HG03066 (cell line): ENCODE data around the gene RPRD2.
"Not testable (repeated sequence)": the region's sequence is repeated elsewhere in the genome, so short reads cannot be mapped to it uniquely, and the experiment has no call there.

Source experiments
- ATAC-seq: cut with Tn5 transposase; IDR thresholded peaks from one replicate; pipeline ENCODE4 v1.9.1; 2021; ENCODE audit warnings: low read depth; ENCODE audit not compliant: unreplicated experiment

RPRD2 gene

DNA sequence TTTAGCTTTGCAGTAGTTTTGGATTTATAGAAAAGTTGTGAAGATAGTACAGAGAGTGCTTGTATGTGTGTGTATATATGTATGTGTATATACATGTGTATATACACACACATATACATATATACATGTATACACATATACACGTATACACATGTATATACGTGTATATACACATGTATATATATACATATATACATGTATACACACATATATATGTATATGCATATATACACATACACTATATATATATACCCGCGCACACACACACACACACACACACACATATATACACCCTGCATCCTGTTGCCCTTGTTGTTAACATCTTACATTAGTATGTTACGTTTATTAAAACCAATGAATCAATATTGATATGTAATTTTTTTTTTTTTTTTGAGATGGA, 24.3 kb downstream of the RPRD2 start:
- no peak for ATAC-seq

GRCh38 chr1:150389650-150390049, 25.7 kb downstream of the RPRD2 start:
- no peak for ATAC-seq

DNA sequence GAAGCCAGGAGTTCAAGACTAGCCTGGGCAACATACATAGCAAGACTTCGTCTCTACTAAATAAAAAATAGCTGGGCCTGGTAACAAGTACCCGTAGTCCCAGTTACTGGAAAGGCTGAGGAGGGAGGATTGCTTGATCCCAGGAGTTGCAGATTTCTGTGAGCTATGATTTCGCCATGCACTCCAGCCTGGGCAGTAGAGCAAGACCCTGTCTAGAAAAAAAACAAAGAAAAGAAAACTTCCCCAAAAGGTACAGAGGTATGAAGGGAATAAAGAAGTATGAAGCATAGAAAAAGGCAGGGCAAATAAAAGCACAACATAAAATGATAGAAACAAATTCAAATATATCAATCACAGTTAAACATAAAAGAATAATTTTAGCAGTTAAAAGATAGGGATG, 28.7 kb downstream of the RPRD2 start:
- no peak for ATAC-seq

DNA sequence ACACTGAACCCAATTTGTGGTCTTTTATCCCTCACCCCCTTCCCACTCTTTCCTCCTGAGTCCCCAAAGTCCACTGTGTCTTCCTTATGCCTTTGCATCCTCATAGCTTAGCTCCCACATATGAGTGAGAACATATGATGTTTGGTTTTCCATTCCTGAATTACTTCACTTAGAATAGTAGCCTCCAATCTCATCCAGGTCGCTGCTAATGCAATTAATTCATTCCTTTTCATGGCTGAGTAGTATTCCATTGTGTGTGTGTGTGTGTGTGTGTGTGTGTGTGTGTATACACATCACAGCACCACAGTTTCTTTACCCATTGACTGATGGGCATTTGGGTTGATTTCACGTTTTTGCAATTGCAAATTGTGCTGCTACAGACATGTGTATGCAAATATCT, 31.2 kb downstream of the RPRD2 start:
- not testable (repeated sequence) for ATAC-seq

GRCh38 chr1:150397392-150398032, 33.6 kb downstream of the RPRD2 start:
- ATAC-seq: no peak

DNA sequence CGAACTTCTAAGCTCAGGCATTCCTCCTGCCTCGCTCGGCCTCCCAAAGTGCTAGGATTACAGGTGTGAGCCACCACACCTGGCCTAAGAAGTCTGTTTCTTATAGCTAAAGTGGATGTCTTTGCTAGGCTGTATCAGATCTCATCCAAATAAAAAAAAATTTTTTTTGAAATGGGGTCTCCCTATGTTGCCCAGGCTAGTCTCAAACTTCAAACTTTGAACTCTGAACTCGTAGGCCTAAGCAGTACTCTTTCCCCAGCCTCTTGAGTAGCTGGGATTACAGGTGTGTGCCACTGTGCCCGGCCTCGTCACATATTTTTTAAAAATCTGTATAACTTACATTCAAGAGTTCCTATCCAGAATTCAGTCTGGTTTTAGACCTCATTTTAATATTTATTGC, 40.5 kb downstream of the RPRD2 start:
- no peak for ATAC-seq

DNA sequence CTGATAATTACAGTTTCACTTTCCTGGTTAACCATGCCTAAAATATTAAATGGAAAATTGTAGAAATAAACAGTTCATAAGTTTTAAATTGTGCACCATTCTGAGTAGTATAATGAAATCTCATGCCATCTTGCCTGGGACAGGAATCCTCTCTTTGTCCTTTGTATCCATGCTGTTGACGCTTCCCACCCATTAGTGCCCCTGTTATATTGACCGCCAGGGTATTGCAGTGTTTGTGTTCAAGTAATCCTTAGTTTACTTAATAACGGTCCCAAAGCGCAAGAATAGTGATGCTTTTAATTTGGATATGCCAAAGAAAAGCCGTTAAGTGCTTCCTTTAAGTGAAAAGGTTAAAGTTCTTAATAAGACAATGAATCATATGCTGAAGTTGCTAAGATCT, 41.7 kb downstream of the RPRD2 start:
- ATAC-seq: no peak

DNA sequence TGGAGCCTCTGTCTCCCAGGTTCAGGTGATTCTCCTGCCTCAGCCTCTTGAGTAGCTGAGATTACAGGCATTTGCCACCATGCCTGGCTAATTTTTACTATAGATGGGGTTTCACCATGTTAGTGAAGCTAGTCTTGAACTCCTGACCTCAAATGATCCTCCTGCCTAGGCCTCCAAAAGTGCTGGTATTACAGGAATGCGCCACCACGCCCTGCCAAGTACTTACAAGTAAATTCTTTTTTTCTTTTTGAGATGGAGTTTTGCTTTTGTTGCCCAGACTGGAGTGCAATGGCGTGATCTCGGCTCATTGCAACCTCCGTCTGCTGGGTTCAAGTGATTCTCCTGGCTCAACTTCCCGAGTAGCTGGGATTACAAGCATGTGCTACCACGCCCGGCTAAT, 42.5 kb downstream of the RPRD2 start:
- ATAC-seq: no peak

- ATAC-seq: no peak
Measured at GRCh38 chr1:150407330-150407729, 43.4 kb downstream of the RPRD2 start.

GRCh38 chr1:150408800-150409199, 44.9 kb downstream of the RPRD2 start:
- no peak for ATAC-seq

- no peak for ATAC-seq
Measured at GRCh38 chr1:150409504-150410362, 45.8 kb downstream of the RPRD2 start.

DNA sequence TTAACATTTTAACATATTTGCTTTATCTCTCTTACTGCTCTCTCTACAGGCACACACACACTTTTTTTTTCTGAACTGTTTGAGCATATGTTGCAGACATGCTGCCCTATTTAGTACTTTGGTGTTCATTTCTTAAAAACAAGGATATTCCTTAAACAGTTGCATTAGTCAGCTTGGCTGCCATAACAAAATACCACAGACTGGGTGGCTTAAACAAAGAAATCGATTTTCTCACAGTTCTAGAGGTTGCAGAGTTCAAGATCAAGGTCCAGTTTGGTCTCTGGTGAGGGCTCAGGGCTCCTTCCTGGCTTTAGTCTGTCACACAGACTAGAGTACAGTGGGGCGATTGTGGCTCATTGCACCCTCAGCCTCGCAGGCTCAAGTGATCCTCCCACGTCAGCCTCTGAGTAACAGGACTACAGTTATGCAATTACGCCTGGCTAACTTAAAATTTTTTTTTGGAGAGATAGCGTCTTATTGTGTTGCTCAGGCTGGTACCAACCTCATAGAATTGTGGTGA, 46.7 kb downstream of the RPRD2 start:
- no peak for ATAC-seq

- no peak for ATAC-seq
Measured at GRCh38 chr1:150414592-150414991, 50.6 kb downstream of the RPRD2 start.

- ATAC-seq: no peak
Measured at GRCh38 chr1:150415800-150416199, 51.9 kb downstream of the RPRD2 start.

DNA sequence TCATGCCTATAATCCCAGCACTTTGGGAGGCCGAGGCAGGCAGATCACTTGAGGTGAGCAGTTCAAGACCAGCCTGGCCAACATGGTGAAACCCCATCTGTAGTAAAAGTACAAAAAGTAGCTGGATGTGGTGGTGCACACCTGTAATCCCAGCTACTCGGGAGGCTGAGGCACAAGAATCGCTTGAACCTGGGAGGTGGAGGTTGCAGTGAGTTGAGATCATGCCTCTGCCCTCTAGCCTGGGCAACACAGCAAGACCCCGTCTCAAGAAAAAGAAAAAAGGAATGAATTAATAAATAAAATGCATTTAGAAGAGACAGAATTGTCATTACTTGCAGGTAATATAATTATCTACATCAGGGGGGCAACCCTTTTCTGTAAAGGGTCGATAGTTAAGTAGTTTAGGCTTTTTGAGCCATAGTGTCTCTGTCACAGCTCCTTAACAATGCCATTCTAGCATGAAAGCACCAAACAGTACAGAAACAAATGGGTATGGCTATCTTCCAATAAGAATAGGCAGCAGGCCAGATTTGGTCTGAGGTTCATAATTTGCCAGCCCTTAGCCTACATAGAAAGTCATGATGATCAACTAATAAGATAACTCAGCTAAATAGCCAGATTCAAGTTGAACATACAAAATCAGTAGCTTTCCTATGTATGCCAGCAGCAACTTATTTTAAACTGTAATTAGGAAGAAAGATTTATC, 56.8 kb downstream of the RPRD2 start:
- no peak for ATAC-seq

DNA sequence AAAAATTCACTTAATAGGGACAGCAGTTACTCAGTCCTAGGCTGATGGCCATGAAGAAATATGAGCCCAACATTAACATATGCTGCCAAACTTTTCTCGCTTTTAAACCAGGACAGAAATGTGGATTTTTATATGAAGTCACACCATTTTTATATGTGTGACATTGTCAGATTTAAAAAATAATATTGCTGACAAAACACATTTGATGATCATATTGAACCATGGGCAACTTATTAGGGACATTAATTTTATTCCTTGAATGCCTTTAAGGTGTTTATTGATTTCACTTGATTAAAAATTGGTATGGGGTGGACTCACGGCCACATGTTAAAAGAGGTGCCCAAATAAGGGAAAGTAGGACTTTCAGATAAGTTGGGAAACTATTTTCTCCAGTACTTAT, 58.6 kb downstream of the RPRD2 start:
- no peak for ATAC-seq

DNA sequence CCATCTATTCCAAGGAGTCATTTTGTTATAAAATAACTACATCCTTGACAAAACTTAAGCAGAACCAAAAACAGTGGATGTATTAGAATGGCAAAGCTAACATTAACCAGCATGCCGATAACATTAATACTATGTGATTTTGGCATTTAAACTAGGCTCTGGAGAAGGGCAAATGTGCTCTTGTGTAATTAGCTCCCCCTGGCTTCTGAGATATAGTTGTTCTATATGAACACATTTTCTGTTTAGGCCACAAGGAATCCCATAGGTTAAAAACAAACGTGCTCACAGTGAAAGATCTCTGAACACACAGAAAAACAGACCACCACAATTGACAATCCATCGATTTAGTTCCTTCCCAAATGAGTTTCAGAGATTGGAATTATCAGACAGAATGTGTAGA, 65.9 kb downstream of the RPRD2 start:
- no peak for ATAC-seq

DNA sequence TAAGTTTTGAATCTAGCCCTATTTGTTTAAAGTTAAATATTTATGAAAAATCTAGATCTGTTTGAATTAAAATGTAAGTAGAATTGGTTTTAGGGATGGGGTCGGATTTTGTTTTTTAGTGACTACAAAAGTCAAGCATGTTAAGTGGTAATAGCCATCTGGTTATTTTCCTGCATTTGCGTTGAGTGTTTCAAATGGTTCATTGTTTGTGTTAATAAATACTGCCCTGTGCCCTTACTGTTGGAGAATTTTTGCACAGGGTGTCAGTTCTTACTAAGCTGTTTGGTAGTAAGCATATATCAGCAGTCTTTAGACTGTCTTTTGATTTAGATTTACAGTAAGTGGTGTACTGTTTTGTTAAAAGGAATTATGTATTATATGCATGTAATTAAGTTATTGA, 77.2 kb downstream of the RPRD2 start:
- ATAC-seq: no peak

DNA sequence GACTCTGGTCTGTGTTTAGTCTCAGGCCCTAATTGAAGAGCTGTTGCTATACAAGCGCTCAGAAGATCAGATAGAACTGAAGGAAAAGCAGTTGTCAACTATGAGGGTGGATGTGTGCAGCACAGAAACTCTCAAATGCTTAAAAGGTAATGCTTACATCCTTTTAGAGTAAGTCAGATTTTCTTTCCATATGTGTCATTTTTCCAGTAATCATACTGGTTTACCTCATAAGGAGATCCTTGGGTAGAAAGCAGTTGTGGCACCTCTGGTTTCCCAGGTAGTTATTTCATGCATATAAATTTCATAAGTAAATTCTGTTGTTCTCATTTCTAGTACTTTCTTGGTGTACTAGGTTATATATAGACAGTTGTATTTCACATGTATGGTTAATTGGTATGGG, 80.3 kb downstream of the RPRD2 start:
- ATAC-seq: no peak

GRCh38 chr1:150456146-150456647, 92.2 kb downstream of the RPRD2 start:
- no peak for ATAC-seq

- no peak for ATAC-seq
Measured at GRCh38 chr1:150464422-150464826, 100.5 kb downstream of the RPRD2 start.
